HEK293 (cell line): ENCODE results near the gene C19orf38.
A peak's percentile ranks its signal among the peaks of the same experiment; 100 is the strongest.

Experiments
- BCL11A ChIP-seq: fragments of 450-650 bp; formaldehyde crosslinking; IDR thresholded peaks from 2 replicates; pipeline ENCODE4 v1.5.1; 2016; ENCODE audit warnings: low read depth, missing biosample characterization, missing genetic modification characterization
- GLIS1 ChIP-seq: fragments of 450-650 bp; formaldehyde crosslinking; IDR thresholded peaks from 2 replicates; pipeline ENCODE4 v1.5.1; 2016; ENCODE audit warnings: missing biosample characterization, missing genetic modification characterization
- HOXA7 ChIP-seq: sonication (generic); formaldehyde crosslinking; IDR thresholded peaks from 2 replicates; pipeline ENCODE4 v1.8.1; 2022; ENCODE audit warnings: missing genetic modification reagents, borderline replicate concordance
- SP7 ChIP-seq: fragments of 450-650 bp; formaldehyde crosslinking; IDR thresholded peaks from 2 replicates; pipeline ENCODE4 v1.5.1; 2016; ENCODE audit warnings: missing biosample characterization, missing genetic modification characterization
- ZBTB20 ChIP-seq: fragments of 450-650 bp; formaldehyde crosslinking; IDR thresholded peaks from 2 replicates; pipeline ENCODE4 v1.5.1; 2016; ENCODE audit warnings: missing biosample characterization, missing genetic modification characterization
- ZBTB7A ChIP-seq: fragments of 450-650 bp; formaldehyde crosslinking; IDR thresholded peaks from 2 replicates; pipeline ENCODE4 v1.5.1; 2016; ENCODE audit warnings: low read depth, missing biosample characterization, missing genetic modification characterization
- ZBTB8A ChIP-seq: fragments of 450-650 bp; formaldehyde crosslinking; IDR thresholded peaks from 2 replicates; pipeline ENCODE4 v1.5.1; 2016; ENCODE audit warnings: missing biosample characterization, missing genetic modification characterization
- ZEB2 ChIP-seq: fragments of 450-650 bp; formaldehyde crosslinking; IDR thresholded peaks from 2 replicates; pipeline ENCODE4 v1.5.1; 2016; ENCODE audit warnings: missing biosample characterization, missing genetic modification characterization
- ZFHX2 ChIP-seq: fragments of 450-650 bp; formaldehyde crosslinking; conservative IDR thresholded peaks from 2 replicates; pipeline ENCODE4 v1.5.1; 2016; ENCODE audit warnings: missing biosample characterization, missing genetic modification characterization
- ZIC2 ChIP-seq: fragments of 450-650 bp; formaldehyde crosslinking; IDR thresholded peaks from 2 replicates; pipeline ENCODE4 v1.5.1; 2016; ENCODE audit warnings: missing biosample characterization, missing genetic modification characterization
- ZNF155 ChIP-seq: fragments of 450-650 bp; formaldehyde crosslinking; IDR thresholded peaks from 2 replicates; pipeline ENCODE4 v1.5.1; 2016; ENCODE audit warnings: missing biosample characterization, missing genetic modification characterization
- ZNF157 ChIP-seq: fragments of 450-650 bp; formaldehyde crosslinking; IDR thresholded peaks from 2 replicates; pipeline ENCODE4 v1.5.1; 2016; ENCODE audit warnings: missing biosample characterization, missing genetic modification characterization
- ZNF16 ChIP-seq: fragments of 450-650 bp; formaldehyde crosslinking; IDR thresholded peaks from 2 replicates; pipeline ENCODE4 v1.5.1; 2016; ENCODE audit warnings: low read depth, missing biosample characterization, missing genetic modification characterization
- ZNF211 ChIP-seq: fragments of 450-650 bp; formaldehyde crosslinking; IDR thresholded peaks from 2 replicates; pipeline ENCODE4 v1.5.1; 2016; ENCODE audit warnings: low read depth, missing biosample characterization, missing genetic modification characterization
- ZNF366 ChIP-seq: fragments of 450-650 bp; formaldehyde crosslinking; conservative IDR thresholded peaks from 2 replicates; pipeline ENCODE4 v1.5.1; 2016; ENCODE audit warnings: missing biosample characterization, missing genetic modification characterization
- ZNF37A ChIP-seq: fragments of 450-650 bp; IDR thresholded peaks from 2 replicates; pipeline ENCODE4 v1.5.1; 2018; ENCODE audit warnings: missing biosample characterization, missing genetic modification characterization
- ZNF433 ChIP-seq: fragments of 450-650 bp; formaldehyde crosslinking; IDR thresholded peaks from 2 replicates; pipeline ENCODE4 v1.5.1; 2016; ENCODE audit warnings: missing biosample characterization, missing genetic modification characterization, low read depth
- ZNF600 ChIP-seq: fragments of 450-650 bp; formaldehyde crosslinking; IDR thresholded peaks from 2 replicates; pipeline ENCODE4 v1.5.1; 2016; ENCODE audit warnings: missing biosample characterization, missing genetic modification characterization
- ZNF658 ChIP-seq: fragments of 450-650 bp; formaldehyde crosslinking; IDR thresholded peaks from 2 replicates; pipeline ENCODE4; 2016; ENCODE audit warnings: missing biosample characterization, missing genetic modification characterization
- ZNF660 ChIP-seq: fragments of 450-650 bp; IDR thresholded peaks from 2 replicates; pipeline ENCODE4 v1.5.1; 2018; ENCODE audit warnings: missing biosample characterization, mild to moderate bottlenecking, missing genetic modification characterization
- ZNF677 ChIP-seq: fragments of 450-650 bp; IDR thresholded peaks from 2 replicates; pipeline ENCODE4 v1.5.0; 2018; ENCODE audit warnings: missing biosample characterization, mild to moderate bottlenecking, missing genetic modification characterization, moderate library complexity
- ZXDB ChIP-seq: fragments of 450-650 bp; formaldehyde crosslinking; IDR thresholded peaks from 2 replicates; pipeline ENCODE4 v1.5.1; 2016; ENCODE audit warnings: missing biosample characterization, missing genetic modification characterization
- TF ChIP-seq, protein P1 (sequence below): fragments of 450-650 bp; formaldehyde crosslinking; IDR thresholded peaks from 2 replicates; pipeline ENCODE4 v1.5.1; 2017; ENCODE audit warnings: missing biosample characterization, missing genetic modification characterization
- TF ChIP-seq, protein P2 (sequence below): fragments of 450-650 bp; formaldehyde crosslinking; IDR thresholded peaks from 2 replicates; pipeline ENCODE4 v1.5.1; 2016; ENCODE audit warnings: missing biosample characterization, missing genetic modification characterization
- TF ChIP-seq, protein P3 (sequence below): fragments of 450-650 bp; formaldehyde crosslinking; IDR thresholded peaks from 2 replicates; pipeline ENCODE4 v1.5.1; 2016; ENCODE audit warnings: missing biosample characterization, missing genetic modification characterization
- TF ChIP-seq, protein P4 (sequence below): fragments of 450-650 bp; formaldehyde crosslinking; IDR thresholded peaks from 2 replicates; pipeline ENCODE4 v1.5.1; 2016; ENCODE audit warnings: missing biosample characterization, missing genetic modification characterization
- TF ChIP-seq, protein P5 (sequence below): fragments of 450-650 bp; formaldehyde crosslinking; IDR thresholded peaks from 2 replicates; pipeline ENCODE4 v1.5.1; 2016; ENCODE audit warnings: missing biosample characterization, missing genetic modification characterization
- TF ChIP-seq, protein P6 (sequence below): fragments of 450-650 bp; formaldehyde crosslinking; IDR thresholded peaks from 2 replicates; pipeline ENCODE4 v1.5.1; 2016; ENCODE audit warnings: missing biosample characterization, missing genetic modification characterization

Gene C19orf38

DNA sequence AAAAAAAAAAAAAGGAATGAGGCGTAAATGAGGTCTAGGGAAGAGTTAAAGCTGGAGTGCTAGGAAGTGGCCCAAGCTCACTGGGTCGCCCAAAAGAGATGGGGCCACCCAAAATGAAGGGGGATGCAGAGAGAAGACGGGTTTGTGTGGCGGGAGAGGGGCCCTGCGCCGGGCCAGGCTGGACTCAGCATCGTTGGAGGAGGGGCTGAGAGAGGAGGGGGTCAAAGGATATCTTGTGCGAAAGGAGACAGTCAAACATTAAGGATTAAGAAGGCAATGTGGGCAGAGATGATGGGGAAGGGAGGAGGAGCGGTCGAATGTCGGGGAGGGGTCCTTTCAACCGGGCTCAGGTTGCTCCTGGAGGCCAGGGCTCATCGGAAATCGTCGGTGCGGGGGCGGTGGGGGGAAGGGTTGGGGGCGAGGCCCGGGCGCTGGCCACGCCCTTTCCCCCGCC is 22.3 kb downstream of the C19orf38 start (continued):
- TF ChIP-seq, protein P1, sequence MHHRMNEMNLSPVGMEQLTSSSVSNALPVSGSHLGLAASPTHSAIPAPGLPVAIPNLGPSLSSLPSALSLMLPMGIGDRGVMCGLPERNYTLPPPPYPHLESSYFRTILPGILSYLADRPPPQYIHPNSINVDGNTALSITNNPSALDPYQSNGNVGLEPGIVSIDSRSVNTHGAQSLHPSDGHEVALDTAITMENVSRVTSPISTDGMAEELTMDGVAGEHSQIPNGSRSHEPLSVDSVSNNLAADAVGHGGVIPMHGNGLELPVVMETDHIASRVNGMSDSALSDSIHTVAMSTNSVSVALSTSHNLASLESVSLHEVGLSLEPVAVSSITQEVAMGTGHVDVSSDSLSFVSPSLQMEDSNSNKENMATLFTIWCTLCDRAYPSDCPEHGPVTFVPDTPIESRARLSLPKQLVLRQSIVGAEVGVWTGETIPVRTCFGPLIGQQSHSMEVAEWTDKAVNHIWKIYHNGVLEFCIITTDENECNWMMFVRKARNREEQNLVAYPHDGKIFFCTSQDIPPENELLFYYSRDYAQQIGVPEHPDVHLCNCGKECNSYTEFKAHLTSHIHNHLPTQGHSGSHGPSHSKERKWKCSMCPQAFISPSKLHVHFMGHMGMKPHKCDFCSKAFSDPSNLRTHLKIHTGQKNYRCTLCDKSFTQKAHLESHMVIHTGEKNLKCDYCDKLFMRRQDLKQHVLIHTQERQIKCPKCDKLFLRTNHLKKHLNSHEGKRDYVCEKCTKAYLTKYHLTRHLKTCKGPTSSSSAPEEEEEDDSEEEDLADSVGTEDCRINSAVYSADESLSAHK = peak; percentile 19; the same call in 1 of the 2 replicates
- TF ChIP-seq, protein P2, sequence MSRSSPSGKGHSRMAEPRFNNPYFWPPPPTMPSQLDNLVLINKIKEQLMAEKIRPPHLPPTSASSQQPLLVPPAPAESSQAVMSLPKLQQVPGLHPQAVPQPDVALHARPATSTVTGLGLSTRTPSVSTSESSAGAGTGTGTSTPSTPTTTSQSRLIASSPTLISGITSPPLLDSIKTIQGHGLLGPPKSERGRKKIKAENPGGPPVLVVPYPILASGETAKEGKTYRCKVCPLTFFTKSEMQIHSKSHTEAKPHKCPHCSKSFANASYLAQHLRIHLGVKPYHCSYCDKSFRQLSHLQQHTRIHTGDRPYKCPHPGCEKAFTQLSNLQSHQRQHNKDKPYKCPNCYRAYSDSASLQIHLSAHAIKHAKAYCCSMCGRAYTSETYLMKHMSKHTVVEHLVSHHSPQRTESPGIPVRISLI = peak; percentile 90
- no peak for TF ChIP-seq ZNF433
- TF ChIP-seq GLIS1 = peak; percentile 30; the same call in 1 of the 2 replicates
- no peak for TF ChIP-seq ZNF658
- peak; percentile 56; the same call in 1 of the 2 replicates for TF ChIP-seq ZNF366 (tag by site-specific recombination)
- TF ChIP-seq HOXA7 (CRISPR knock-in tag) = no peak
- TF ChIP-seq ZNF155 = no peak
- TF ChIP-seq ZBTB7A (tag by site-specific recombination) = 0 out of 2 replicates have a peak, but pooled peaks have one; percentile 58
- peak; percentile 86 for TF ChIP-seq ZFHX2
- TF ChIP-seq, protein P3, sequence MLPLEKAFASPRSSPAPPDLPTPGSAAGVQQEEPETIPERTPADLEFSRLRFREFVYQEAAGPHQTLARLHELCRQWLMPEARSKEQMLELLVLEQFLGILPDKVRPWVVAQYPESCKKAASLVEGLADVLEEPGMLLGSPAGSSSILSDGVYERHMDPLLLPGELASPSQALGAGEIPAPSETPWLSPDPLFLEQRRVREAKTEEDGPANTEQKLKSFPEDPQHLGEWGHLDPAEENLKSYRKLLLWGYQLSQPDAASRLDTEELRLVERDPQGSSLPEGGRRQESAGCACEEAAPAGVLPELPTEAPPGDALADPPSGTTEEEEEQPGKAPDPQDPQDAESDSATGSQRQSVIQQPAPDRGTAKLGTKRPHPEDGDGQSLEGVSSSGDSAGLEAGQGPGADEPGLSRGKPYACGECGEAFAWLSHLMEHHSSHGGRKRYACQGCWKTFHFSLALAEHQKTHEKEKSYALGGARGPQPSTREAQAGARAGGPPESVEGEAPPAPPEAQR (tag by site-specific recombination) = peak; percentile 29
- TF ChIP-seq ZIC2 (tag by site-specific recombination) = peak; percentile 30; the same call in 1 of the 2 replicates
- TF ChIP-seq ZNF677 (tag by site-specific recombination) = no peak
- peak; percentile 86 for TF ChIP-seq ZBTB20 (tag by site-specific recombination)
- TF ChIP-seq, protein P4, sequence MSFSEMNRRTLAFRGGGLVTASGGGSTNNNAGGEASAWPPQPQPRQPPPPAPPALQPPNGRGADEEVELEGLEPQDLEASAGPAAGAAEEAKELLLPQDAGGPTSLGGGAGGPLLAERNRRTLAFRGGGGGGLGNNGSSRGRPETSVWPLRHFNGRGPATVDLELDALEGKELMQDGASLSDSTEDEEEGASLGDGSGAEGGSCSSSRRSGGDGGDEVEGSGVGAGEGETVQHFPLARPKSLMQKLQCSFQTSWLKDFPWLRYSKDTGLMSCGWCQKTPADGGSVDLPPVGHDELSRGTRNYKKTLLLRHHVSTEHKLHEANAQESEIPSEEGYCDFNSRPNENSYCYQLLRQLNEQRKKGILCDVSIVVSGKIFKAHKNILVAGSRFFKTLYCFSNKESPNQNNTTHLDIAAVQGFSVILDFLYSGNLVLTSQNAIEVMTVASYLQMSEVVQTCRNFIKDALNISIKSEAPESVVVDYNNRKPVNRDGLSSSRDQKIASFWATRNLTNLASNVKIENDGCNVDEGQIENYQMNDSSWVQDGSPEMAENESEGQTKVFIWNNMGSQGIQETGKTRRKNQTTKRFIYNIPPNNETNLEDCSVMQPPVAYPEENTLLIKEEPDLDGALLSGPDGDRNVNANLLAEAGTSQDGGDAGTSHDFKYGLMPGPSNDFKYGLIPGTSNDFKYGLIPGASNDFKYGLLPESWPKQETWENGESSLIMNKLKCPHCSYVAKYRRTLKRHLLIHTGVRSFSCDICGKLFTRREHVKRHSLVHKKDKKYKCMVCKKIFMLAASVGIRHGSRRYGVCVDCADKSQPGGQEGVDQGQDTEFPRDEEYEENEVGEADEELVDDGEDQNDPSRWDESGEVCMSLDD = peak; percentile 55; the same call in 1 of the 2 replicates
- peak; percentile 55; the same call in 1 of the 2 replicates for TF ChIP-seq ZXDB (tag by site-specific recombination)
- no peak for TF ChIP-seq ZNF37A (tag by site-specific recombination)
- TF ChIP-seq ZNF157 (tag by site-specific recombination) = 0 out of 2 replicates have a peak, but pooled peaks have one; percentile 17
- peak; percentile 46; the same call in 1 of the 2 replicates for TF ChIP-seq BCL11A (tag by site-specific recombination)
- no peak for TF ChIP-seq ZNF660 (tag by site-specific recombination)
- TF ChIP-seq, protein P5, sequence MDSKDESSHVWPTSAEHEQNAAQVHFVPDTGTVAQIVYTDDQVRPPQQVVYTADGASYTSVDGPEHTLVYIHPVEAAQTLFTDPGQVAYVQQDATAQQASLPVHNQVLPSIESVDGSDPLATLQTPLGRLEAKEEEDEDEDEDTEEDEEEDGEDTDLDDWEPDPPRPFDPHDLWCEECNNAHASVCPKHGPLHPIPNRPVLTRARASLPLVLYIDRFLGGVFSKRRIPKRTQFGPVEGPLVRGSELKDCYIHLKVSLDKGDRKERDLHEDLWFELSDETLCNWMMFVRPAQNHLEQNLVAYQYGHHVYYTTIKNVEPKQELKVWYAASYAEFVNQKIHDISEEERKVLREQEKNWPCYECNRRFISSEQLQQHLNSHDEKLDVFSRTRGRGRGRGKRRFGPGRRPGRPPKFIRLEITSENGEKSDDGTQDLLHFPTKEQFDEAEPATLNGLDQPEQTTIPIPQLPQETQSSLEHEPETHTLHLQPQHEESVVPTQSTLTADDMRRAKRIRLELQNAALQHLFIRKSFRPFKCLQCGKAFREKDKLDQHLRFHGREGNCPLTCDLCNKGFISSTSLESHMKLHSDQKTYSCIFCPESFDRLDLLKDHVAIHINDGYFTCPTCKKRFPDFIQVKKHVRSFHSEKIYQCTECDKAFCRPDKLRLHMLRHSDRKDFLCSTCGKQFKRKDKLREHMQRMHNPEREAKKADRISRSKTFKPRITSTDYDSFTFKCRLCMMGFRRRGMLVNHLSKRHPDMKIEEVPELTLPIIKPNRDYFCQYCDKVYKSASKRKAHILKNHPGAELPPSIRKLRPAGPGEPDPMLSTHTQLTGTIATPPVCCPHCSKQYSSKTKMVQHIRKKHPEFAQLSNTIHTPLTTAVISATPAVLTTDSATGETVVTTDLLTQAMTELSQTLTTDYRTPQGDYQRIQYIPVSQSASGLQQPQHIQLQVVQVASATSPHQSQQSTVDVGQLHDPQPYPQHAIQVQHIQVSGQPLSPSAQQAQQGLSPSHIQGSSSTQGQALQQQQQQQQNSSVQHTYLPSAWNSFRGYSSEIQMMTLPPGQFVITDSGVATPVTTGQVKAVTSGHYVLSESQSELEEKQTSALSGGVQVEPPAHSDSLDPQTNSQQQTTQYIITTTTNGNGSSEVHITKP (tag by site-specific recombination) = peak; percentile 70
- TF ChIP-seq ZBTB8A (tag by site-specific recombination) = peak; percentile 46
- no peak for TF ChIP-seq ZNF211 (tag by site-specific recombination)
- TF ChIP-seq ZEB2 = peak; percentile 85
- TF ChIP-seq SP7 (tag by site-specific recombination) = peak; percentile 65; the same call in 1 of the 2 replicates
- TF ChIP-seq ZNF600 (tag by site-specific recombination) = peak; percentile 82
- 0 out of 2 replicates have a peak, but pooled peaks have one; percentile 6 for TF ChIP-seq ZNF16 (tag by site-specific recombination)
- TF ChIP-seq, protein P6, sequence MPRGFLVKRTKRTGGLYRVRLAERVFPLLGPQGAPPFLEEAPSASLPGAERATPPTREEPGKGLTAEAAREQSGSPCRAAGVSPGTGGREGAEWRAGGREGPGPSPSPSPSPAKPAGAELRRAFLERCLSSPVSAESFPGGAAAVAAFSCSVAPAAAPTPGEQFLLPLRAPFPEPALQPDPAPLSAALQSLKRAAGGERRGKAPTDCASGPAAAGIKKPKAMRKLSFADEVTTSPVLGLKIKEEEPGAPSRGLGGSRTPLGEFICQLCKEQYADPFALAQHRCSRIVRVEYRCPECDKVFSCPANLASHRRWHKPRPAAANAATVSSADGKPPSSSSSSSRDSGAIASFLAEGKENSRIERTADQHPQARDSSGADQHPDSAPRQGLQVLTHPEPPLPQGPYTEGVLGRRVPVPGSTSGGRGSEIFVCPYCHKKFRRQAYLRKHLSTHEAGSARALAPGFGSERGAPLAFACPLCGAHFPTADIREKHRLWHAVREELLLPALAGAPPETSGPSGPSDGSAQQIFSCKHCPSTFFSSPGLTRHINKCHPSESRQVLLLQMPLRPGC (tag by site-specific recombination) = peak; percentile 28; the same call in 1 of the 2 replicates
